Neural progenitor cell (in vitro differentiated cells): Measurements from ENCODE around the gene CASP3.

Experiments
- CTCF ChIP-seq: fragments of 200-600 bp; sonication (generic); IDR thresholded peaks from 2 replicates; pipeline ENCODE4 v1.5.1; 2017; ENCODE audit warnings: antibody characterized with exemption, mild to moderate bottlenecking
- EZH2 ChIP-seq: fragments of 200-600 bp; sonication (generic); IDR thresholded peaks from 2 replicates; pipeline ENCODE4 v1.6.1; 2017; ENCODE audit warnings: antibody characterized with exemption, mild to moderate bottlenecking, moderate library complexity

- TF ChIP-seq CTCF (no peak), EZH2 (no peak)
Observed at GRCh38 chr4:184648054-184648312, 1.3 kb downstream of the CASP3 start.
